HepG2 (cell line): ENCODE results near the gene JDP2. TPM values are rescaled to one million over a fixed set of nuclear protein-coding genes. Genes with fewer than 3 reads are reported as not detected.

Experiments used
- ATF7 ChIP-seq, 2 experiments: fragments of 450-650 bp in 1 of 2; sonication (generic) in 1 of 2; formaldehyde crosslinking in 1 of 2; IDR thresholded peaks; 2 replicates each; pipeline versions ENCODE4 v1.4.0 to v1.6.1; 2016 to 2020; ENCODE audit warnings: antibody characterized with exemption in 1 of 2, mild to moderate bottlenecking in 1 of 2, missing genetic modification reagents in 1 of 2
- FOXK2 ChIP-seq: fragments of 450-650 bp; IDR thresholded peaks from 2 replicates; pipeline ENCODE4 v1.6.1; 2016
- FOXM1 ChIP-seq: sonication (generic); formaldehyde crosslinking; IDR thresholded peaks from 2 replicates; pipeline ENCODE4 v1.5.0; 2020; ENCODE audit warnings: missing genetic modification reagents
- HNF4A ChIP-seq: sonication (generic); formaldehyde crosslinking; IDR thresholded peaks from 2 replicates; pipeline ENCODE4 v1.4.0; 2020; ENCODE audit warnings: missing genetic modification reagents
- KDM5B ChIP-seq: sonication (generic); formaldehyde crosslinking; IDR thresholded peaks from 2 replicates; pipeline ENCODE4 v1.4.0; 2020; ENCODE audit warnings: missing genetic modification reagents, mild to moderate bottlenecking, borderline replicate concordance
- KLF12 ChIP-seq: sonication (generic); formaldehyde crosslinking; IDR thresholded peaks from 2 replicates; pipeline ENCODE4 v1.4.0; 2020; ENCODE audit warnings: missing genetic modification reagents, borderline replicate concordance
- NCOA1 ChIP-seq: sonication (generic); formaldehyde crosslinking; IDR thresholded peaks from 2 replicates; pipeline ENCODE4 v1.9.0; 2021; ENCODE audit warnings: missing genetic modification reagents
- SIN3A ChIP-seq: IDR thresholded peaks from 2 replicates; pipeline ENCODE4 v1.6.1; 2011; ENCODE audit warnings: low read depth, mild to moderate bottlenecking, control low read depth, low read length, borderline replicate concordance
- SSRP1 ChIP-seq: IDR thresholded peaks from 2 replicates; pipeline ENCODE4 v1.6.1; 2016; ENCODE audit warnings: control low read depth
- TP53 ChIP-seq: sonication (generic); formaldehyde crosslinking; conservative IDR thresholded peaks from 2 replicates; pipeline ENCODE4 v1.4.0; 2020; ENCODE audit warnings: missing genetic modification reagents
- U2AF2 ChIP-seq: fragments of 200-400 bp; formaldehyde crosslinking; IDR thresholded peaks from 2 replicates; pipeline ENCODE4 v1.6.1; 2017; ENCODE audit warnings: low read depth, mild to moderate bottlenecking, low read length
- UBTF ChIP-seq: sonication (generic); formaldehyde crosslinking; IDR thresholded peaks from 2 replicates; pipeline ENCODE4 v1.4.0; 2020; ENCODE audit warnings: mild to moderate bottlenecking, missing genetic modification reagents
- ZBTB34 ChIP-seq: sonication (generic); formaldehyde crosslinking; IDR thresholded peaks from 2 replicates; pipeline ENCODE4 v1.8.0; 2022; ENCODE audit warnings: mild to moderate bottlenecking, missing genetic modification reagents
- ZNF10 ChIP-seq: sonication (generic); formaldehyde crosslinking; IDR thresholded peaks from 2 replicates; pipeline ENCODE4 v1.4.0; 2020; ENCODE audit warnings: mild to moderate bottlenecking, low read depth, missing genetic modification reagents, borderline replicate concordance
- ZNF101 ChIP-seq: sonication (generic); formaldehyde crosslinking; IDR thresholded peaks from 2 replicates; pipeline ENCODE4 v1.4.0; 2020; ENCODE audit warnings: mild to moderate bottlenecking, low read depth, missing genetic modification reagents, borderline replicate concordance
- ZNF136 ChIP-seq: sonication (generic); formaldehyde crosslinking; IDR thresholded peaks from 2 replicates; pipeline ENCODE4 v1.8.1; 2022; ENCODE audit warnings: low read depth, mild to moderate bottlenecking, moderate library complexity, missing genetic modification reagents
- ZNF431 ChIP-seq: sonication (generic); formaldehyde crosslinking; IDR thresholded peaks from 2 replicates; pipeline ENCODE4 v1.9.0; 2022; ENCODE audit warnings: missing genetic modification reagents, low read depth, mild to moderate bottlenecking, borderline replicate concordance
- ZNF574 ChIP-seq: sonication (generic); formaldehyde crosslinking; IDR thresholded peaks from 2 replicates; pipeline ENCODE4 v1.4.0; 2020; ENCODE audit warnings: missing genetic modification reagents
- ZNF672 ChIP-seq: sonication (generic); formaldehyde crosslinking; IDR thresholded peaks from 2 replicates; pipeline ENCODE4 v1.8.1; 2022; ENCODE audit warnings: missing genetic modification reagents
- ZNF776 ChIP-seq: sonication (generic); formaldehyde crosslinking; IDR thresholded peaks from 2 replicates; pipeline ENCODE4 v1.4.0; 2020; ENCODE audit warnings: mild to moderate bottlenecking, missing genetic modification reagents
- ZSCAN21 ChIP-seq: sonication (generic); formaldehyde crosslinking; IDR thresholded peaks from 2 replicates; pipeline ENCODE4 v1.8.0; 2022; ENCODE audit warnings: mild to moderate bottlenecking, missing genetic modification reagents, moderate library complexity, borderline replicate concordance
- ZSCAN31 ChIP-seq: sonication (generic); formaldehyde crosslinking; IDR thresholded peaks from 2 replicates; pipeline ENCODE4 v1.5.0; 2020; ENCODE audit warnings: low read depth, mild to moderate bottlenecking, missing genetic modification reagents
- polyA plus RNA-seq, 8 experiments: library from polyadenylated mRNA; depleted of rRNA in 3 of 8; stranded (reverse) in 7 of 8; unstranded in 1 of 8; fragments of >200 nt; fragmentation: Illumina TruSeq in 4 of 8; extraction: Trizol in 4 of 8; gene quantifications; 2 replicates each; pipeline versions ENCODE4 v1.2.1 to v1.2.3, GENCODE V29; 2011 to 2016; ENCODE audit warnings: low read depth in 4 of 8, missing spikeins in 1 of 8, mixed read lengths in 1 of 8; ENCODE audit not compliant: insufficient read depth in 1 of 8
- total RNA-seq, 5 experiments: library from RNA; depleted of rRNA; stranded (reverse); fragments of >200 nt; fragmentation: Illumina TruSeq; extraction: Trizol; gene quantifications; 2 replicates each; pipeline ENCODE4 v1.2.3, GENCODE V29; 2016; ENCODE audit warnings: low read depth in 1 of 5

The JDP2 gene
- total and polyA plus RNA-seq, 2 of the 13 experiments (the other 11 are each of a cell fraction or from before 2014, with no cell fraction given), result 8.0 to 8.9 TPM

GRCh38 chr14:75452900-75453816 lies 25.3 kb downstream of the JDP2 start (continued):
- no peak for TF ChIP-seq SSRP1 (CRISPR knock-in tag)
- no peak for TF ChIP-seq ZNF672 (CRISPR knock-in tag)
- TF ChIP-seq TP53 (CRISPR knock-in tag), result no peak
- no peak for TF ChIP-seq FOXM1 (CRISPR knock-in tag)
- peak; percentile 40; the same call in 1 of the 2 replicates for TF ChIP-seq ZSCAN21 (CRISPR knock-in tag)
- TF ChIP-seq ZNF574 (CRISPR knock-in tag), result no peak
- no peak for TF ChIP-seq ZNF776 (CRISPR knock-in tag)
- TF ChIP-seq ZNF101 (CRISPR knock-in tag), result no peak
- TF ChIP-seq ZNF136 (CRISPR knock-in tag), result no peak
- no peak; the same call in 1 of the 2 replicates for TF ChIP-seq KDM5B (CRISPR knock-in tag)
- no peak for TF ChIP-seq ZNF431
- TF ChIP-seq UBTF (CRISPR knock-in tag), result peak; percentile 63
- TF ChIP-seq NCOA1, result 0 out of 2 replicates have a peak, but pooled peaks have one; percentile 25
- no peak for TF ChIP-seq ZNF10 (CRISPR knock-in tag)
- no peak for TF ChIP-seq ZBTB34 (CRISPR knock-in tag)
- no peak; the same call in 1 of the 2 replicates for TF ChIP-seq HNF4A (CRISPR knock-in tag)
- TF ChIP-seq U2AF2, result no peak
- TF ChIP-seq ATF7 (IDR thresholded peaks at IDR 0.05), result no peak
- TF ChIP-seq ATF7 (CRISPR knock-in tag; IDR thresholded peaks at IDR 0.05), result no peak
- no peak for TF ChIP-seq SIN3A
- peak; percentile 55; the same call in 1 of the 2 replicates for TF ChIP-seq FOXK2
- no peak for TF ChIP-seq KLF12 (CRISPR knock-in tag)
- TF ChIP-seq ZSCAN31, result peak; percentile 77; the same call in 1 of the 2 replicates
